ENCODE results near the gene ABHD11. TPM values are rescaled to one million over a fixed set of nuclear protein-coding genes. Genes with fewer than 3 reads are reported as not detected.

Gene ABHD11
- total and polyA plus RNA-seq, 2 of the 4 experiments (the other 2 are of a cell fraction) = 13.4 to 19.9 TPM

DNA sequence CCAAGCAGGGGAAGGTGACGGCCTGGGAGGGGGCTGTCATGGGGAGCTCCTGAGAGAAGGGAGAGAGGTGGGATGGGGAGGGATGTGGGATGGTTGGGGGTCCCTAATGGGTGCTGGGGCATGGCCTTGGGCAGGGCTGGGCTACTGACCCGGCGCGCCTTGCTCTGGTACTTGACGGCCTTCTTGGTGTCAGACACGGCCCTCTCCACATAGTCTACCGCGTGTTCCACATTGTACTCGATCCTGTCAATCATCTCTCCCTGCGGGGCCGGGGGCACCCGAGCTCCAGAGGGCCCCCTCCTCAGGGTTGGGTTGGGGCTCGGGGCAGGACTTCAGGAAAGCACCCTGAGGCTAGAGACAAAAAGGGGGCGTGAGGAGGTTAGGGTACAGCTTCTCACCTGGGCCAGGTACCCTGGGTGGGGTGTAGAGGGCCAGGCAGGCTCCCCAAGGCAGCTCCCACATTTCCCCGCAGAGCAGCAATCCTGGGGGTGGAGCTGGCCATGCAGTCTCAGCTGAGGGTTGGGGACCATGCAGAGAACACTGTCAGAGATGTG lies 37.9 kb downstream of the ABHD11 start:
- Histone ChIP-seq H4K8ac (ENCODE audit: low read depth in 2 of 2, low read length in 2 of 2) (no peak overlapping the region), H3K9me1 (ENCODE audit: insufficient read depth, low read length) (0 out of 2 replicates have a peak, but pooled peaks cover 4% of the 10 kb centered on the region), H2BK15ac (ENCODE audit: low read depth, low read length) (no peak overlapping the region), H2BK5ac (ENCODE audit: low read depth, low read length, poor library complexity, severe bottlenecking) (no peak overlapping the region), H3K23ac (ENCODE audit: low read depth, low read length) (no peak overlapping the region), H4K20me1 (ENCODE audit: insufficient read depth, low read length) (peaks cover 28% of the 10 kb centered on the region), H2BK20ac (ENCODE audit: low read depth, low read length) (no peak overlapping the region), H3K14ac (replicated peaks; ENCODE audit: low read depth, low read length) (no peak overlapping the region), H3K4me2 (ENCODE audit: low read depth, low read length) (no peak overlapping the region), H3K4ac (ENCODE audit: low read depth, low read length) (no peak overlapping the region), H3K27ac (ENCODE audit: insufficient read depth, low read length) (no peak overlapping the region), H2AK5ac (ENCODE audit: low read depth, low read length) (no peak overlapping the region), H2AK9ac (replicated peaks; ENCODE audit: low read depth, low read length, poor library complexity) (no peak overlapping the region), H3K36me3 (ENCODE audit: control insufficient read depth, insufficient read depth, low read length) (peaks cover 69% of the 10 kb centered on the region), H2AFZ (replicated peaks; ENCODE audit: low read length, poor library complexity) (no peak overlapping the region), H3K4me3 (ENCODE audit: insufficient read depth, low read depth, low read length) (no peak overlapping the region), H2BK120ac (ENCODE audit: low read depth, low read length) (no peak overlapping the region), H3K9me3 (ENCODE audit: control insufficient read depth, insufficient read depth, low read length) (no peaks in the 10 kb centered on the region), H4K5ac (ENCODE audit: low read depth, low read length) (no peak overlapping the region), H3K56ac (ENCODE audit: extremely low read depth, insufficient read depth, low read length) (no peak overlapping the region), H3K9ac (ENCODE audit: low read depth, low read length) (no peak overlapping the region), H3K27me3 (ENCODE audit: control insufficient read depth, insufficient read depth, low read length) (no peaks in the 10 kb centered on the region), H4K91ac (ENCODE audit: insufficient read depth, low read depth, low read length) (no peak overlapping the region), H3K79me1 (ENCODE audit: low read depth in 1 of 2, low read length in 2 of 2) (peaks cover 0 to 17% of the 10 kb centered on the region in 2 experiments; a peak in 2 of 4 replicates), H3K18ac (ENCODE audit: low read depth, low read length) (no peak overlapping the region), H3K4me1 (ENCODE audit: control insufficient read depth, insufficient read depth, low read length) (peaks cover 8% of the 10 kb centered on the region; the same call in 1 of the 2 replicates)
- dilution Hi-C loops (cut with HindIII; ENCODE audit: low sequenced_read_pairs, unreplicated experiment) = no loop called here
- ATAC-seq (ENCODE audit: low read depth) (no peak), DNase-seq (no peak)
- intact Hi-C loops (cut with micrococcal nuclease) = no loop called here
- no peak for TF ChIP-seq SMC3 (IDR thresholded peaks at IDR 0.05; ENCODE audit: low read depth, low read length)
- TF ChIP-seq, protein P1, sequence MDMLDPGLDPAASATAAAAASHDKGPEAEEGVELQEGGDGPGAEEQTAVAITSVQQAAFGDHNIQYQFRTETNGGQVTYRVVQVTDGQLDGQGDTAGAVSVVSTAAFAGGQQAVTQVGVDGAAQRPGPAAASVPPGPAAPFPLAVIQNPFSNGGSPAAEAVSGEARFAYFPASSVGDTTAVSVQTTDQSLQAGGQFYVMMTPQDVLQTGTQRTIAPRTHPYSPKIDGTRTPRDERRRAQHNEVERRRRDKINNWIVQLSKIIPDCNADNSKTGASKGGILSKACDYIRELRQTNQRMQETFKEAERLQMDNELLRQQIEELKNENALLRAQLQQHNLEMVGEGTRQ (IDR thresholded peaks at IDR 0.05; ENCODE audit: low read depth, low read length) = no peak
- TF ChIP-seq CEBPB (IDR thresholded peaks at IDR 0.05; ENCODE audit: low read depth, low read length) = no peak
- no peak for TF ChIP-seq CHD1 (IDR thresholded peaks at IDR 0.05; ENCODE audit: low read depth, low read length)
- no peak for TF ChIP-seq MAFK (IDR thresholded peaks at IDR 0.05; ENCODE audit: low read depth, low read length)
- TF ChIP-seq, protein P2, sequence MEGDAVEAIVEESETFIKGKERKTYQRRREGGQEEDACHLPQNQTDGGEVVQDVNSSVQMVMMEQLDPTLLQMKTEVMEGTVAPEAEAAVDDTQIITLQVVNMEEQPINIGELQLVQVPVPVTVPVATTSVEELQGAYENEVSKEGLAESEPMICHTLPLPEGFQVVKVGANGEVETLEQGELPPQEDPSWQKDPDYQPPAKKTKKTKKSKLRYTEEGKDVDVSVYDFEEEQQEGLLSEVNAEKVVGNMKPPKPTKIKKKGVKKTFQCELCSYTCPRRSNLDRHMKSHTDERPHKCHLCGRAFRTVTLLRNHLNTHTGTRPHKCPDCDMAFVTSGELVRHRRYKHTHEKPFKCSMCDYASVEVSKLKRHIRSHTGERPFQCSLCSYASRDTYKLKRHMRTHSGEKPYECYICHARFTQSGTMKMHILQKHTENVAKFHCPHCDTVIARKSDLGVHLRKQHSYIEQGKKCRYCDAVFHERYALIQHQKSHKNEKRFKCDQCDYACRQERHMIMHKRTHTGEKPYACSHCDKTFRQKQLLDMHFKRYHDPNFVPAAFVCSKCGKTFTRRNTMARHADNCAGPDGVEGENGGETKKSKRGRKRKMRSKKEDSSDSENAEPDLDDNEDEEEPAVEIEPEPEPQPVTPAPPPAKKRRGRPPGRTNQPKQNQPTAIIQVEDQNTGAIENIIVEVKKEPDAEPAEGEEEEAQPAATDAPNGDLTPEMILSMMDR (conservative IDR thresholded peaks at IDR 0.05; ENCODE audit: low read depth, low read length) = no peak
- no peak for TF ChIP-seq MAZ (IDR thresholded peaks at IDR 0.05; ENCODE audit: borderline replicate concordance, low read depth, low read length)
- TF ChIP-seq POLR2A (IDR thresholded peaks at IDR 0.05; ENCODE audit: low read depth, low read length) = no peak
- no peak for TF ChIP-seq NFE2L2 (IDR thresholded peaks at IDR 0.05; ENCODE audit: low read depth, low read length)
- TF ChIP-seq RCOR1 (IDR thresholded peaks at IDR 0.05; ENCODE audit: insufficient replicate concordance, low read length) = no peak
- no peak for TF ChIP-seq FOS (IDR thresholded peaks at IDR 0.05; ENCODE audit: low read depth, low read length)
- in situ Hi-C loops (cut with MboI; ENCODE audit: low sequenced_read_pairs) = no loop called here
- ChIA-PET POLR2A (ENCODE audit: unreplicated experiment) (no interaction called here), CTCF (interaction anchor here (0.7 to 0.8 kb wide), 2 partner anchors 17 to 84 kb away, joined by 3 read pairs; no protein-coding TSS in a partner anchor)
- WGBS, 2 experiments (ENCODE audit: extremely low coverage in 2 of 2, insufficient read length in 1 of 2) = 80% methylated on average over 1 of the region's 15 CpGs; no CpG with 5 or more reads in 1 of the 2 experiments
- BruUV-seq (replicated peaks) = no TSS peak

All from IMR-90 (cell line).